IPS DF 19.7 (cell line): ENCODE data around the gene GIGYF2.
"Not testable (repeated sequence)": the region's sequence is repeated elsewhere in the genome, so short reads cannot be mapped to it uniquely, and the experiment has no call there.

Experiments used
- DNase-seq: peaks from one replicate; pipeline ENCODE4 v3.0.0-alpha.2; 2013; ENCODE audit warnings: low read depth, low spot score

GIGYF2 gene

DNA sequence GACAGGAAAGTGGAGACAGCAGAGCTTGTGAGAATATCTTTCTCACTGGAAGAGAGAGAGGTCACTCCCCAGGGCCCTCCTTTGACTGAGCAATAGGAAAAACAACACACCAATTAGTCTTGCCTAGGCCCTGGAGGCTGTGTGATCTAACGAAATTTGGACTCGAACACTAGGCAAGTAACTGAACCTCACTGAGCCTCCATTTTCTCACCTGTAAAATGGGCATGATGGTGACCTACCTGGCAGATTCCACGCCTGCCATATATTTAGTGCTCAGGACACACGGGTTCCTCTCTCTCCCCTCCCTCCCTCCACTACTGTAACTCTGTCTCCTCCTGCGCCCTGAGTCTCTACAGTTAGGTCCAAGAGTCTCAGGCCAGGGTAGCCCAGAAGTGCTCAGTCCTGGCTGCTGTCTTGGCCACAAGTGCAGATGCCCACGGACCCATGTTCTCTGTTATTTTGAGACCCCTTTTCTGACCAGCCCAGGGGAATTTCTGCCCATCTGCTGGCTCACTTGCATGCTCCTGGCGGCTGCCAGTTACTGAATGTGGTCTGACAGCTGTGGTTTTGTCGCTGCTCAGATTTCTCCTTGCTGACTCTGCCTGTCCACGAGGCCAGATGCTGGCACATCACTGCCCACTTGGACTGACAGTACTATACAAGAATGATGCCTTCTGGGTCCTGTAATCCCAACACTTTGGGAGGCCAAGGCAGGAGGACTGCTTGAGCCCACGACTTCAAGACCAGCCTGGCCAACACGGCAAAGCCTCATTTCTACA is 9.6 kb upstream of the GIGYF2 start:
- DNase-seq = no peak

DNA sequence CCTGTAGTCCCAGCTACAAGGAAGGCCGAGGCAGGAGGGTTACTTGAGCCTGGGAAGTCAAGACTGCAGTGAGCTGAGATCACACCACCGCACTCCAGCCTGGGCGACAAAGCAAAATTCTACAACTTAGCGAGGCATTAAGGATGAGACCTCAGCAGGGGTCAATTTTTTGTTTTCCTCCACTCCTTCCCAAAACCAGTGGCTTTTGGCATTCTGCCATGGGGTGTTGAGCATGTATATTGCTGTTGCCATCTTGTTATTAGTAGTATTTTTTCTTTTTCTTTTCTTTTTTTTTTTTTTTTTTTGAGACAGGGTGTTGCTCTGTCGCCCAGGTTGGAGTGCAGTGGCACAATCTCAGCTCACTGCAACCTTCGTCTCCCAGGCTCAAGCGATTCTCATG is 8.9 kb upstream of the GIGYF2 start:
- DNase-seq = no peak

- no peak for DNase-seq
Observed at GRCh38 chr2:232689152-232689910, 7.8 kb upstream of the GIGYF2 start.

- not testable (repeated sequence) for DNase-seq
Observed at GRCh38 chr2:232691117-232691516, 6.0 kb upstream of the GIGYF2 start.

DNA sequence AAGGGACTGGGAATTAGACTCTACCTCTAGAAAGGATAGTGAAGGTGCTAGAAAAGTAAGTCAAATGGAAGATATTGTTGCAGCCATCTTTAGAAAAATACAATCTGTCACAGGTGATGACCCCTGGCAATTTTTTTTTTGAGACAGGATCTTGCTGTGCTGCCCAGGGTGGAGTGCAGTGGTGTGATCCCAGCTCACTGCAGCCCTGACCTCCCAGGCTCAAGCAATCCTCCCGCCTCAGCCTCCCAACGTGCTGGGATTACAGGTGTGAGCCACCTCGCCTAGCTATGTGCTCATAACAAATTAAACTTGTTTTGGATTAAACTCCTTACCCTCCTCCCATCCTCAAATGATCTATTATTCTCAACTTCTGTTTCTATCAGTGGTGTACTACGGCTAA is 3.8 kb upstream of the GIGYF2 start:
- no peak for DNase-seq

GRCh38 chr2:232696609-232697058 is 497 bp upstream of the GIGYF2 start:
- no peak for DNase-seq

DNA sequence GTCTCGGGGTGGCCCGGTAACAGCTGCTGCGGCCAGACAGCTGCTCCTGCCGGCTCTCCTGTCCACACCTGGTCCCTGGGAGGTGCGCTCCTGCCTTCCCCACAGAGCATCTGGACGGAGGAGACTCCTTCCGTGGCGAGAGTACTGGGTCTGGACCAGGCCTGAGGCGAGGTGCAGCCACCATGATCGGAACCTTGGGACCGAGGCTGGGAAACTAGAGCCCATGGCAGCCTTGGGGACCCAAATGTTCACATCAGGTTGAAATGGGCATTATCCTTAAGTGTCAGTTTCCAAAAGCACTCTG is 628 bp downstream of the GIGYF2 start:
- no peak for DNase-seq

DNA sequence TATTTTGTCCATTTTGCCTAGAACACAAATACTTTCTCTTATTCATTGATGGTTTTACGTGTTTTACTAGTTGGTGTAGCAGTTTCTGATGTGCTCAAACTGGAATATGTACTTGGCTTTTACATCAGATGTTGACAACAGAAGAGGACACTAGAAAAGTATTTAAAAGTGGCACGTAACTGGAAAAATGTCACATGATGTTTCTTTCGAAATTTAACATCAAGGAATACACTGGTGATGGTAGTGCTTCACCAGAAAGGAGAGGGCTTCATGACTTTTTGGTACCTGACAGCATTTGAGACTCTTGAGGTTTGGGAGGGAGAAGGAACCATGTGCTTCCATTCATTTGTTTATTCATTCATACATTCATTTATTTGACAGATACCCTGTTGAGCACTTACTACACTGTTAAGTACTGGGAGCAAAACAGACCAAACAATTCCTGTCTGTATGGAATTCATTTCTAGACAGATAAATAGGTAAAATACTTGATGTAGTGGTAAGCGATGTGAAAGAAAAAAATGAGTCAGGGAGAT is 1.5 kb downstream of the GIGYF2 start:
- no peak for DNase-seq

- DNase-seq = no peak
Observed at GRCh38 chr2:232699110-232699509, 2.0 kb downstream of the GIGYF2 start.

DNA sequence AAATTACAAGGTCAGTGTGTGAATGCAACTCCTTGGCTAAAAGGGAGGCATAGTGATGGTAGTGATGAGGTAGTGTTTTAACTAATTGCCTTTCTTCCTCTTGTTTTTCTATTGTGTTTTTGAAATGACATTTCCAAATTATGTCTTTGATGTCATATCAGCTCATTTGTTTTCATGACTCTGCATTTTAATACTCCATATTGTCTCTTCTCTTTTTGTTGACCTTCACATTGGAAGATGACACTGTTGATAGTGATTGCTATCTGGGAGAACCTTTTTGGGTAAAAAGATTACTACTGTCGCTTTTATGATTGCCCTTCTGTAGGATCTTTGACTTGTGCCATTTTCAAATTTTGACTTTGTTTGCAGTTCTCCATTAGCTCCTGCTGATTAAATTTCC is 3.0 kb downstream of the GIGYF2 start:
- DNase-seq = no peak

DNA sequence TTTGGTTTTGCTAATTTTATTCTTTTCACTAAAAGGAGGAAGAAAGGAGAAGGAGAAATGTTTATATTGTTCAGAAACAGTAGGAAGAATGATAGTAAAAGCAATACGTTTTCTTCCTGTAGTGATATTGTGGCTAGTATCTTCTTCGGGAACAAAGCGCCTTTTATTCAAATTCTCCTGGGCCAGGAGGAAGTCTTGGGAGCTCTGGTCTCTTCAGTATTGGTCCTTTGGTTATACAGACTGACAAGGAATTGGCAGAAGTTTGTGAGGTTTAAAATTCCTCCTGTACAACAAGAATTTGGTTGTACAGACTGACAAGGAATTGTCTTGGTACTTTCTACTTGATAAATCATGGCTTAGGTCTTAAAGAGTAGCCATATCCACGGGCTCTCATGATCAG is 9.9 kb downstream of the GIGYF2 start:
- no peak for DNase-seq

DNA sequence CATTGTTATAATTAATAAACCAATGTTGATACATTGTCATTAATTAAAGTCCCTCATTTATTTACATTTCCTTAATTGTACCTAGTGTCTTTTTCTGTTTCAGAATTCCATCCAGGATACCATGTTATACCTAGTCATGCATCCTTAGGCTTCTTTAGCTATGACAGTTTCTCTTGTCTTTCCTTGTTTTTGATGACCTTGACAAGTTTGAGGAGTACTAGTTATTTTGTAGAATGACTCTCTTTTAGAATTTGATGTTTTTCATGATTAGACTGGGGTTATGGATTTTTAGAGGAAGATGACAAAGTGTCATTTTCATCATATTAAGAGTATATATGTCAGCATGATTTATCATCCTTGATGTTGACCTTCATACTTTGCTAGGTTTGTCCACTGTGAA is 16.4 kb downstream of the GIGYF2 start:
- no peak for DNase-seq

DNA sequence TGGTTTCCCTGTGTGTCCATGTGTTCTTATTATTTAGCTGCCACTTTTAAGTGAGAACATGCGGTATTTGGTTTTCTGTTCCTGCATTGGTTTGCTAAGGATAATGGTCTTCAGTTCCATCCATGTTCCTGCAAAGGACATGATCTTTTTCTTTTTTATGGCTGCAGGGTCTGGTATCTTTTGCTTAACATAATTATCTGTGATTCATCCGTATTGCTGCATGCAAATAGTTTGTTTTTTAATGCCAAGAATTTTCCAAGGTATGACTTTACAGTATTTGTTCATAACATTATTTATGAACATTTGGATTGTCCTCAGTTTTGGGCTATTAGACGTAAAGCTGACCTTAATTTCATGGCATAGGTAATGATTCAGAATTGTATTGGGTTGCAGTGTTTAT is 17.8 kb downstream of the GIGYF2 start:
- DNase-seq = no peak

DNA sequence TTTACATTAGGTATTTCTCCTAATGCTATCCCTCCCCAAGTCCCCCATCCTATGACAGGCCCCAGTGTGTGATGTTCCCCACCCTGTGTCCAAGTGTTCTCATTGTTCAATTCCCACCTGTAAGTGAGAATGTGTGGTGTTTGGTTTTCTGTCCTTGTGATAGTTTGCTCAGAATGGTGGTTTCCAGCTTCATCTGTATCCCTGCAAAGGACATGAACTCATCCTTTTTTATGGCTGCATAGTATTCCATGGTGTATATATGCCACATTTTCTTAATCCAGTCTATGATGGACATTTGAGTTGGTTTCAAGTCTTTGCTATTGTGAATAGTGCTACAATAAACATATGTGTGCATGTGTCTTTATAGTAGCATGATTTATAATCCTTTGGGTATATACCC is 22.9 kb downstream of the GIGYF2 start:
- DNase-seq = not testable (repeated sequence)

DNA sequence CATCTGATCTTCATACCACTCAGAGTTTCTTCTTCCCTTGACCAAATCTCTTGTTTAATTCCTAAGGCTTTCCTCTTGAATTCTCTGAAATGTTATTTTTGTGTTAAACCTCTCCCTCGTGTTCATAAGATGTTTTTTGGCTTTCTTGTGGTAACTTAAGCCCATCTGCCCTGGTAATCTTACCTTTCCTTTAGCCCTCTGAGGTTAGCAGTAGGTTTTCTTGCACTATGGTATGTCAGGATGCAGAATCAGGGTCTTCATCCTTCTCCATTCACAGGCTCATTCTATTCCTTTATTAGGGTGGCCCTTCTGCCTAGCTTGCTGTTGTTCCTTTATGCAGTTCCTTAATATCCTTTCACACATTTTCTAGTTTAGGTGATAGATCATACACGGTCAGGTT is 24.1 kb downstream of the GIGYF2 start:
- no peak for DNase-seq

DNA sequence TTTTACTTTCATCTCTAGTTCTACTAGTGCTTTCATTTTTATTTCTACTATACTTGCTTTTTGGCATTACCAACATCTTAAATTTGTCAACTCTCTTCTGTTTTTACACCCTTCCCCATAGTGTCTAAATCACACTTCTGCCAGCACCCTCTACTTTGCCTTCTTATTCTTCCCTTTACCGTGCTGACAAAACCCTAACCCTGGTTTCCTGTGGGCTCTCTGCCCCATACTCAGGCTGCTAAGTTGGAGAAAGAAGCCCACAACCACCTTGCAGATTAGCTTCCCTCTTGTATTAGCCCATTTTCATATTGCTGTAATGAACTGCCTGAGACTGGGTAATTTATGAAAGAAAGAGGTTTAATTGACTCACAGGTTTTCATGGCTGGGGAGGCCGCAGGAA is 24.8 kb downstream of the GIGYF2 start:
- DNase-seq = no peak

DNA sequence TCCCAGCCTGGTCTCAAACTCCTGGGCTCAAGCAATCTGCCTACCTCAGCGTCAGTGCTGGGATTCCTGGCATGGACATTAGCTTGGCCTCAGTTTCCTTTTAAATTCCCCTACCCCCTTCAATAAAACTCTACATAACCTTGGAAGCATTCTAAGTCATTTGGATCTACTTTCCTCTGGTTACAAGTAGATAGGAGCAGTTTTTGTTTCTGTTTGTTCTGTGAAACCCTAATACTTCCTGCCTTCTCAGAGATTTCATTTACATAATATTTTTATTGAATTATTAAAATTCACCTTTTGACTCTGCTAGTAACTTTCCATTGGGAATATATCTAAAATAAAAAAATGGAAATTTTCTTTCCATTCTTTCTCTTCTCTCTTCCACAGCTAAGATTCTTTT is 25.9 kb downstream of the GIGYF2 start:
- DNase-seq = no peak

DNA sequence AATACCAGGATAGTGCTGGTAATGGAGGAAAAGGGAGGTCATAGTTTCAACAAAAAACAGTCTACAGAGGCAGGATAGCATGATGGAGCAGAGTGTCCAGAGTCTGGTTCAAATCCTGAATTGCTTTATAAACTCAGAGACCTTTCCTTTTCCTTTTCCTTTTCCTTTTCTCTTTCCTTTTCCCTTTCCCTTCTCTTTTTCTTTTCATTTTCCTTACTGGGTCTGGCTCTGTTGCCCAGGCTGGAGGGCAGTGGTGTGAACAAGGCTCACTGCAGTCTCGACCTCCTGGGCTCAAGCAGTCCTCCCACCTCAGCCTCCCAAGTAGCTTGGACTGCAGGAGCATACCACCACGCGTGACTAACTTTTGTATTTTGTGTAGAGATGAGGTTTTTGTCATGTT is 31.7 kb downstream of the GIGYF2 start:
- DNase-seq = no peak

- DNase-seq = no peak
Observed at GRCh38 chr2:232731470-232731869, 34.3 kb downstream of the GIGYF2 start.

GRCh38 chr2:232741294-232741693 is 44.2 kb downstream of the GIGYF2 start:
- DNase-seq = no peak

DNA sequence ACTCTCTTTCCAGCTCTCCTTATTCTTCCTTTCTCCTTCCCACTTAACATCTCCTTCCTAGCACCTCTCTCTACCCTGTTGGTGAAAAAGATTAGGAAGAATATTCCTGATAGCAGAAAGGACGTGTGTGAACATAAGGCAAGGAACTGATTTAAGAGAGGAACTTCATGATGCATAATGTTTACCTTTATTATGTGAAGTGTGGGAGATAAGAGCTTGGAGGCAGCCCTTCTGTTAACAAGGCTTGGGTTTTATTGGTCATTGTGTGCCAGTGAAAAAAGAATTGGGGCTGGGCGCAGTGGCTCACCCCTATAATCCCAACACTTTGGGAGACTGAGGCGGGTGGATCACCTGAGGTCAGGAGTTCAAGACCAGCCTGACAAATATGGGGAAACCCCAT is 44.8 kb downstream of the GIGYF2 start:
- DNase-seq = no peak

DNA sequence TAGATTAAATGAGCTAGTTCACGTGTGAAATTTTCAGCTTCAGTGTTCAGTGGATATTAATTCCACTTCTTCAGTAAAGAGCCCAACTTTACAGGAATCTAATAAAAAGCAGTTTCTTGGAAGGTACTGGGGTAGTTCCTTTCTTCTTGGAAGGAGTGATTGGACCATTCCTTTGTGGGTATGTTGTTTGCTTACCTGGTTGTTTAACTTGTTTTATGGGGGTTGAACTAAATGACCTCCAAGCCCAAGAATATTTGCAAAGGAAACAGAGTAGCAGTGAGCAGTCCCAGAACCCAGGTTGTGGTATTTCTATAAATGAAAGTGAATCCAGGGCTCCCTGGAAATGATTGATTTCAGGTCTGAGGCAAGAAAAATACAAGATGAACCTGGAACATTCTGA is 47.8 kb downstream of the GIGYF2 start:
- no peak for DNase-seq

GRCh38 chr2:232748038-232748437 is 50.9 kb downstream of the GIGYF2 start:
- DNase-seq = no peak
